HG03095 (cell line): ENCODE measurements around the gene IGFBP2.

ENCODE experiments used
- ATAC-seq: cut with Tn5 transposase; IDR thresholded peaks from one replicate; pipeline ENCODE4 v1.9.1; 2021; ENCODE audit warnings: moderate library complexity; ENCODE audit not compliant: unreplicated experiment

IGFBP2 gene

DNA sequence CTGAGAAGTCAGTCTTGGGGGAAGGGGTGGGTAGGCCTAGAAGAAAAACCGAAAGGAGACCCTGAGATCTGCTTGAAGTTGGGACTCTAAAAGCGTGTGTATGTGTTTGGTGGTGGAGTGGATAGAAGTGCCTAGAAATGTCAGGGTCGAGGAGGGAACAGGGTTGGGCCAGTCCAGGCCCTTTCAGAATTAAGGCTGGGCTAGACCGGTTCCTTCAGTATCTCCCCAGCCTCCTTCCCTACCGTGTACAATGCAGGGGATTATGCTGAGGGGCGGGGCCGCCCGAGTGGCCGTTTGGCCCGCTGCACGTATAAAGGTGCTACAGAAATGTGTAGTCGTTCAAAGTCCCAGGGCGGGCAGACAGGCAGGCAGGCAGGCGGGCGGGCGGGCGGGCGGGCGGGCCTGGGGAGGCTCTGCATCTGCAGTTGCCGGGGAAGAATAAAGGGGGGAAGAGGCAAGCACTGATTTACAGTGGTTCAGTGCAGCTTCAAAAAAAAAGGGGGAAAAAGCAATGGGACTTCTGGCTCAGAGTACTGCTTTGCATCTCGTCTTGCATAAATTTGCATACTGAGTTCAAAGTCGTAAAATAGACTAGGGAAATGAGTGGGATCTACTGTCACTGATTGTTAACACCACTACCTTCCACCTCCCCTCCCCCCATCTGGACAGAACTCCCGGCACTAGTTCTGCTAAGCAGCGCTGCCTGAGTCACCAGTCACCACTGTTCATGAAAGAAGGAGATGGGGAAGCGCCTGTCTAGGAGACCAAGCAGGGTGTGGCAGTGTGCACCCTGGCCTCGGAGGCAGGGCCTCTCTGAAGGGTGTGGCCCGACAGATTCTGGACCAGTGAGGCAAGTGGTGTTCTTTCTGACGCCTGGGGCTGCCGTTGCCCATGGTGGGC, 3.6 kb downstream of the IGFBP2 start:
- no peak for ATAC-seq

DNA sequence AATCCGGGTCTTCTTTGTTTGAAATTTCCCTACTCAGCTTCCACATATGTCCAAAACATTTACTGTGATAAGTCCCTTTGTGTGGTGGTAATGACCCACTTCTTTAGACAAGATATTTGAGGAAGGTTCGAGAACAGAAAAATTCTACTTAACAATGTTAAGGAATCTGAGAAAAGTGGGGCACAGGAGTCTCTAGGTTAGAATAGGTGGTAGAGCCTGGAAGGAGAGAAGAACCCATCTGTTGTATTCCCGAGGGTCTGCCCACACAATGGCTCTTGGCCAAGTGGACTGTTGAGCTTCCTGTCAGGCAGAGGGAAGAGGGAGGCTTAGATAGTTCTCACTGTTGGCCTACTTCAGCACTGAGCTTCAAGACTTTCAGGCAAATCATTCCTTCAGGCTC, 4.3 kb downstream of the IGFBP2 start:
- ATAC-seq, result no peak

DNA sequence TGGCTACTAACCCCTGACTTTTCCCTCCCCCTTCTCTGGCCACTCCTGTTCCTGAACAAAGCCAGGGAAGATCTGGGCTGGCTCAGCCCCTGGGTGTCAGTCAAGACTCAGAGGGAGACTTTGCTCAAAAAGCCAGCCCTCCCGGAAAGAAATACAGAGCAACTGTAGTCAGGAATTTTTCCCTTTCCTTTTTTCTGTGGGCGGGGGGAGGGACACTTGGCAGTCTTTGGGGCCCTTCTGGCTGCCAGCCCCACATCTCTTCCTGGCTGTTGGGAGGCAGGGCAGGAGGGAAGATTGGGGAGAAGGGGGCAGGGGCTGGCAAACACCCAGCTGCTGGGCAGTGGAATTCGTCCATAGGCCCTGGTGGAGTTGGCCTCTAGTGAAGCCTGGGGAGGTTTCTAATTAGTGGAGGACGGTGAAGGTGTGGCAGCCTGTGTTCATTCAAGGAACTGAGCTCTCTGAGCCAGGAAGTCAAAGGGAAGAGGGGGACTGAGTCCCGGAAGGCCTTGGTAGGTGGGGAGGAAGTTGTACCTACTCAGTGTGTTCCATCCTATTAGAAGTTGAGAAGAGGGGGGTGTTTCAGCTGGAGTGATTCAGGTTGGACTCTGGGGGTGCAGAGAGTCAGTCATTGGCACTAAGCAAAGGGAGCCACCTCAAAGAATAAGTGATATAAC, 10.9 kb downstream of the IGFBP2 start:
- ATAC-seq, result no peak

DNA sequence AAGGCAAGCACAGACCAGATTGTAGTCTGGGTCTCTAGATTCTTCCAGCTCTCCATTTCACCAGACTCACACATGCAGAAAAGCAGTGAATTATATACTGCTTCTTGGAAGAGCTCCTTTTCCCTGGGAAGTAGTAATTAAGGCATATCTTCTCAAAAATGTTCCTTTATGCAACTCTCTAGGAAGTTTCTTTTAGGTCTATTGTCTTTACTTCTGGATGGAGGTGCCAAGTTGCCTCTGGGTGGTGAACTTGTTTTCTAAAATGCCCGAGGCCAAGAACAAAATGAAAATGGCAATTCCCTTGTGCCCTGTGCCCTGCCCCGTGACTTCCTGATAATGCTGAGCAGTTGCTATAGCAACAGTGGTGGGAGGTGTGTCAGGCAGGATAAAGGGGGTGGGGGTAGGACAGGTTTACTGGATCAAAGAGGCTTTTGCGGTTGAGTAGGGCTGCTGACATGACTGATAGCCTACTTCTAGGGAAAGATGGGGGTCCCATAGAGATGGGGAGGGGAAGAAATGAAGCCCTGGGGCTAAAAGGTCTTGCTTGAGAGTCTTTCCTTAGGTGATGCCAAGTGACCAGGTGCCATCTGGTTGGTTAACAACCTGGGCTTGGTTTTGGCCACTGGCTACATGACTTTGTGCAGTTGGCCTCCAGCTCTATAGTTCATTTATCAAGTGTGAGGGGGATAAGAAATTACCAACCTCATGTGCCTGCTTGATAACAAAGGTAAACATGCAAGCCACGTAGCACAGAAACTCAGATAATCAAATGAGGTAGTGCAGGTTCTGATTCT, 11.8 kb downstream of the IGFBP2 start:
- no peak for ATAC-seq

DNA sequence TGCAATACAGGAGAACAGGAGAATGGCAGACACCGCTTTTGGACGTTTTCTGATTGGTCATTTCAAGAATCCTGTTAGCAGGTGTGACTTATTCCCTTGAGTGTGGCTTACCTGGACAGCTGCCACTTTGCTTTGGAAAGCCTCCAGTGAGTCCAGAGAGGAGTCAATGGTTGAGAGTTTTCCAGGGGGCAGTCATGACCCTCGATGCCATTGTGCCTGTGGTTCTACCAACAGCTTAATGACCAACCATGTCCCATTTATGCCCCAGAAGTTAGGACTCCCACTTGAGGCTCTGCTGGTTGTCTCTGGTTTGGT, 12.4 kb downstream of the IGFBP2 start:
- no peak for ATAC-seq

DNA sequence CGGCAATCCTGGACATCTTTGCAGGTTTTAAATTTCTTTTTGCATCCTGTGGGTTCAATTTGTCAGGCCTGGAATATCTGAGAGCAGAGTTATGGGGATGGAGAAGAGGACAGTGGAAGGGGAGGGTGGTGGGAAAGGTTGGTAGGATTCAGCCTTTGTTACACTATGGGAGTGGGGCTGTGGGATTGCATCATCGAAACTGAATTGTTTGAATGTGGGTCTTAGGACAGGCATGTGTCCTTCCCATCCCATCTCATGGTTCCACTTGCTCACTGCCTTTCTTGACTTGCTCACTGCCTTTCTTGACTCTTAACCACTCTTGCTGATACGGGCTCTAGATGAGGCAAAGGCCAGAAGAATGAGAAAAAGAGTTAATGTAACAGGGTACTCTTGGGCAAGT, 12.9 kb downstream of the IGFBP2 start:
- ATAC-seq, result no peak

DNA sequence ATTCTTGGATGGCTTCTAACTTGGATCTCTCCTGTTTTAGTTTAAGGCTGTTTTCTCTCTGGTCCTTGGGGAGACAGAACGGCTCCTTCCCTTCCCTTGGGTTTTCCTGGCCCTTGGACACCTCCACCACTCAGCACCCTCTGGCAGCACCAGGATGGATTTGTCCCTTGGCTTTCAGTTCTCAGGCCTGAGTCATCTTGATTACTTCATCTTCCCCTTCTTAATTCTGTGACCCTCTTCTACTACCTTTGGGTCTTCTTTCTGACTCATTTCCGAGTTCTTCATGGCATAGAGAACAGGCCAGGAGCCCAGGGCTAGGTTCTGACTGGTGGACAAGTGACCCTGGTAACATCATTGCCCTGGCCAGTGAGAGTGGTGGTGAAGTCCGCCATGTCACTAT, 14.9 kb downstream of the IGFBP2 start:
- ATAC-seq, result no peak

DNA sequence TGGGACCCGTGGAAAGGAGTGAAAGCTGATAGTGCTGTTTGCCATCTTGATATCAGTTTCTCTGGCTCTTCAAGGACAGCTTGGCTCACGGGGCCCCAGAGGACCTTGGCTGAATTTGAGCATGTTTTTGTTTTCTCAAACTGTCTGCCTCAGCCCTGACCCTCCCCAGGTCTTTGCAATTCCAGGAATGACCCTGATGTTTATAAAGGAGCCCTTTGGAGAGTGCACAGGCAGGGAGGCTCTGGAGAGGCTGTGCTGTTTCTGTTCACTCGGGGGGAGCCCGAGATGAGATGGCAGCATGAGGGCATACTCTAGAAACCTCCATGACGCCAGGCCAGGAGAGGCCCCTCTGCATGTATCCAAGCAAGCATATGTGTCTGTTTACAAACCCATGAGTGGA, 16.4 kb downstream of the IGFBP2 start:
- no peak for ATAC-seq

DNA sequence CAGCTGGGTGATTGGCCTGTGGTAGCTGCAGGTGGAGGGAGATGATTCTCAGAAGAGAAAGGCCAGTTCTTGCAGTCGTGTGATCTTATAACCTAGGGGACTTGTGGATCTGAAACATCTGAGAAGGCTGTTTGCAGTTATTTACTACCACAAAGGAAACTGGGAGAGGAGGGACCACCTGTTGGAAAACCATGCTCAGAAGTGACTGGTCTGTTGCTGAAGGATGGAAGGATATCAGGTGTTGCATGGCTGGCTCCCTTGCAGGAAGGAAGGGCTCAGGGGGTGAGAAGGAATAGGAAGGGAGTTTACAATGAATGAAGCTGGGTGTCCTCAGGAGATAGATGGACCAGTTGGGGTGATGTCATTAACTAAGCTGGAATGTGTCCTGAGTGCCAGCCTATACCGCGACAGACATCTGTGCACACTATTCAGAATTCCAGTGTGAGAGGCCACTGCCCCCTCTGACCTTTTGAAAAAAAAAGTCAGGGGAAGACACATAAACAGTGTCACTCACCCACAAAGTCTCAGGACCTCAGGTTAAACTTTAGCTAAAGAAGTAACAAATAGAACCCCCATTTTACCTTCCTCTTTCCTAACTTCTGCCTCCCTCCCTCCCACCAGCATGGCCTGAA, 17.5 kb downstream of the IGFBP2 start:
- no peak for ATAC-seq

DNA sequence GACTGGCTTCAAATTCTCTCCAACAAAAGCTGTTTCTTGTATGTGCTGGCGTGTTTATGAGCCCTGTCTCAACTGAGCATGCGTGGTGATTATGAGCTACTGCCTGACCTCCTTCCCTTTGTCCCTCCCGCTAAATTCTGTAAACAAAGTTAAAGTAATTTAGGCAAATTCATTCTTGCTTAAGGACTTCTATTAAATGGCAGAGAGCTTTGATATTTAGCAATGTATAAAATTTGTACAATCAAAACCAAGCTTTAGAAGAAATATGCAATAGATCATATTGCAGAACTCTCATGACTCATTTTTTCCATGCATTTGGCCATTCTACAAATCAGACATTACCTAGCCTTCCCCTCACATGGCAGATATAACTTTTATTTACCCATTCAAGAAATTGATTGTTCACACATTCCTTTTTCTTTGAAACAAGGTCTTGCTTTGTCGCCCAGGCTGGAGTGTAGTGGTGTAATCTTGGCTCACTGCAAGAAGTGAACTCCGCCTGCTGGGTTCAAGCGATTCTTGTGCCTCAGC, 18.2 kb downstream of the IGFBP2 start:
- ATAC-seq, result no peak

DNA sequence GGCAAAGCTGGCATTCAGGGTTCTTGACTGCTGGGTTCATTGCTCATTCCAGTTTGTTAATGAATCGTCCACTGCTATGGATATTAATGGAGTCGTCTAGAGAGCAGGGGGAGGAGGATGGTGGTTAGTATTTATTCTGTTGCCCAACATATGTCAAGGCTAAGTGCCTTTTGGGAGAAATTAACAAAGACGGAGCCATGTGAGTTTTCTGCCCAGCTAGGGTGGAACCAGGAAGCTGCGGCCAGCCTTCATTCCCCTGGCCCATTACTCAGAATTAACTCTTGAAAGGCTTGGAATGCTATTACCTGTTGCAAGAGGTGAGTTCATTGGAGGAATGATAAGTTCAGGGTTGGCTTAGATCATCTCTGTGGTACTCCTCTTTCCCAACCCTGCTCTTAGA, 19.3 kb downstream of the IGFBP2 start:
- no peak for ATAC-seq

DNA sequence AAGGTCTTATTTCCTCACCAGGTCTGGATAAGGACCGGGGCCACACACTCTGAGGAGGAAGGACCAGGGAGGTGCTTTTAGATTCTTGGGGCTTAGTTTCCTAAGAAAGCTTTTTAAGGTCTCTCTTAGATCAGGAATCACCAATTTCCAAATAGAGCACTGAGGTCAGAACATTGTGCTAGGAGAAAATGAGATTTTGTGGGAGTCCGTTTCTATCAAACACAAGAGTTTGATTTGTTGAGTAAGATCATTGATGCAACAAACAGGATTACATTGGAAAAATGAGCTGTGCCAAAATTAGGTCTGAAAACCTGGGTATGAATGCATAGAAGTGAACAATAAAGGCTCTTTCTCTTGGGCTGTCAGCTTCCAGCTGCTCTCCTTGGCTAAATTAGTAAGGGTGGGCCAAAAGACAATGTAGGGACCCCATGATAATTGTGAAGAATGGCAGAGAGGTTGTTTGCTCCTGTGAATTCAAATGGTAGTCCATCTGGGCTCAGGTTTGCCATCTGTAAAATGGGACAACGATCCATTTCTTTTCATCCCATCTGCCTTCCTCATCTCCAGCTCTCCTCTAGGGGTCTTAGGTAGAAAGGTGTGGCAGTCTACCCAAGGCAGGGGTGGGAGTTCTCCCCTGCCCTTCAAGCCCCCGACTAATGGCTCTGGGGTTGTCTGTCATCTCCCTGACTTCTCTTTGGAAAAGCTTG, 20.0 kb downstream of the IGFBP2 start:
- no peak for ATAC-seq

DNA sequence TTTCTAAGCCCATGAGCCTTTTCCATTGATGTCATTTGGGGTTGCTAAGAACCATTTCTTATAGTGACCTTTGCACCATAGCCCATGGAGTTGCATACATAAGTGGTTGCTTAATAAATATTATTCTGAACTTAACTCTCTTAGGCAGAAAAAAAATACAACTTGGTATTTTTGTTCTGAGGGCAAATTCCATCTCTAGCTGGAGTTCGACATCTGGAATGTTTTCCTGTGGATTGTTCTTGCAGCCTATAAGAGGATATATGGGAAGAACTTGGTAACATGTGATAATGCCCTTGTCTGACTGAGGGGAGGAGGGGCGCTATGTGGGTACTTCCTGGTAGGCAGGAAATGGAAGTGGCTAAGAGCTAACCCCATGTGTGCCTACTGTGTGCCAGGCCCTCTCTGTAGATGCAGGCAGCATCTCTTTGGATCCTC, 20.7 kb downstream of the IGFBP2 start:
- no peak for ATAC-seq

DNA sequence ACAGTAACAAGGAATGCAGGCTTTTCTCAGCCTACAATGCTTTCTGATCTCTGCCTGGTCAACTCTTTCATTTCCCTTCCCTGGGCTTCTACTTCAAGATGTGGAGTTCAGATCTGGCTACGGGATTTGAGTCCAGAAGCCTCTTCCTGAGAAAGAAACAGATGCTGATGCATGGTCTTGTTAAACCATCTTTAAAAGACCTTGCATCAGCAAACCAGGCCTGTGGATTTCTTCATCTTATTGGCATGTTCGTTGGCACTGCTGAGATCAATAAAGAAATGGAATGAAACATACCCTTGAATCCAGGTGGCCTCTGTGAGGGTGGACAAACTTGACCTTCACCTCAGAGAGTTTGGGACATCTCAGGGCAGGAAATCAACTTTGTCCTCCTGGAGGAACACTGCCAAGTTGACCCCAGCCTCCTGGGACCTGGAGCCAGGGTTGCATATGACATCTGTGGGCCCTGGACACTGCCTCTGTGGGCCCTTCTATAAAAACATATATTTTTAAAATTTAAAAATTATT, 21.4 kb downstream of the IGFBP2 start:
- no peak for ATAC-seq

DNA sequence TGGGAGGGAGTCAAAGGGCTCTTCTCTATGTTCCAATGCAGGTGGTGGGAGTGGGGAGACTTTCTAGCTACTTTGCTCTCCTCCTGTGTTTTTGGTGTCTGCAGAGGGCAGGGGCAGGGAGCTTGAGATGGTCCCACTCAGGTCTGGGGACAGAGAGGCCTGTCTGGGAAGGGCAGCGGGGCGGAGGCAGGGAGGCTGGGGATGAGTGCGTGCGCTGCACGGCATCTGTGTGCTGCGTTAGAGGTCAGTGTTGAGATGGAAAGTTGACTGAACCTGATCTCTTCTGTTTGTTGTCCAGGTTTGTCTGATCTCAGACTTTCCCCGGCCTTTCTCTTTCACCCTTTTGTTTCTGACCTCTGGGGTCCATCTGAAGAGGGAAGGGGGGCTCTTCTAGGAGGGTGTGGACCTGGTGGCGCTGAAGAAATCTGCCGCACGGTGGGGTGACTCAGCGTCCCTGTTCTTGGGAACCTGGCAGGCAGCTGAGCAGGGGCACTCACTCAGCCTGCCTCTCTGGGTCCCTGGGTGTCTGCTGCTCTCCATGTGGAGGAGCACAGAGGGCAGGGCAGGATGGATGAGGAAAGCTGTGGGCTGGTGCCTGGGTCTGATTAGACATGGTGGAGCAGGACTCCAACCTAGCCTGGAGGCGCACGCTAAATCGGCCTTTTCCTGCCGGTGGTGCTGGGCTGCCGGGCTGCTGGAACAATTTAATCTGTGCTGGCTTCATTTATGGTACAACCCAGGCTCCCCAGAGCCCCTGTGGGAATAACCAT, 24.1 kb downstream of the IGFBP2 start:
- ATAC-seq, result no peak

DNA sequence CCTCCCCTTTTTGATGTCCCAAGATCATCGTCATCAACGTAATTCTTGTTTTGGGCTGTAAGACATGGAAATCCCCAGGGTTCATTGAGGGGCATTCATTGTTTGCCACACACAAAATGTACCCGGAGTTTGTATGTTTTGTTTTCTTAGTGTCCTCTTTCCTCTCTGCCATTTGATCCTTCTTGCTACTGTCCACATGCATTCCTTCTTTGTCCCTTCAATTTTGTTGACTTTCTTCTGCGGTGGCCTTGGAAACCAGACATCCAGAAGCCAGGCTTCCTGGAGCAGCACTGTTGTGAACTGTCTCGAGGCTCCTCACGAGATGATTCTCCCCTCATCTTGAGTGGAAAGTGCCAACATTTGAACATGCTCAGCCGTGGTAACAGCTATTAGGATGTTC, 24.8 kb downstream of the IGFBP2 start:
- no peak for ATAC-seq

DNA sequence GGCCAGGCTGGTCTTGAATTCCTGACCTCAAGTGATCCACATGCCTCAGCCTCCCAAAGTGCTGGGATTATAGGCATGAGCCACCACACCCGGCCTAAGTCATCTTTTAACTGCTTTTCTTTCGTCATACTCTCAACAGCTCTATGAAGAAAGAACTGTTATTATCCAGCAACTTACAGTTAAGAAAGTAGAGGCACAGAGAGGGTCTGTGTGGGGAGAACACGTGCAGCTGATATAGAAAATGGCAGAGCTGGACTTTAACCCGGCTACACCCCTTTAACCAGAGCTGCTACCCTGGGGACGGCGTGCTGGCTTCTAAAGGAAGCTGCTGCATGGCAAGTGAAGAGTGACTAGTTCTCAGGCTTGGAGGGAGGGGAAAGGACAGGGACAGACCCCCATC, 25.5 kb downstream of the IGFBP2 start:
- ATAC-seq, result no peak

DNA sequence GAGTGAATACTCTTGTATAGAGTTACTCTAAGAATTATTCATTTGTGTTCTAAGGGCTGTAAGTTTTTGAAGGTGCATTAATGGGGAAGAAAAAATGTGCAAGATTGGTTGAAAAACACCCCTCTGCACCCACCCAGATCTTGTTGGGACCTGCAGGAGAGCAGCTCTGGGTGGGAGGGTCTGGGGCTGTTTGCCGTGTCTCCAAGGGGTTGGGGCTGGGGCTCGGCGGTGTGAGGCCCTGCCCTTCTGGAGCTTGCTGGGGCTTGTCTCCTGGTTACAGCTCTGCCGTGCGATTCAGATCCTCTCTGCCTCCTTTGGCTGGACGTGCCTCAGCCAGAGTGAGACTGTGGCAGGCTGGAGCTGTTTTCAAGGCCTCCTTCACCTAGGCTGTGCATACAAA, 26.1 kb downstream of the IGFBP2 start:
- ATAC-seq, result no peak

DNA sequence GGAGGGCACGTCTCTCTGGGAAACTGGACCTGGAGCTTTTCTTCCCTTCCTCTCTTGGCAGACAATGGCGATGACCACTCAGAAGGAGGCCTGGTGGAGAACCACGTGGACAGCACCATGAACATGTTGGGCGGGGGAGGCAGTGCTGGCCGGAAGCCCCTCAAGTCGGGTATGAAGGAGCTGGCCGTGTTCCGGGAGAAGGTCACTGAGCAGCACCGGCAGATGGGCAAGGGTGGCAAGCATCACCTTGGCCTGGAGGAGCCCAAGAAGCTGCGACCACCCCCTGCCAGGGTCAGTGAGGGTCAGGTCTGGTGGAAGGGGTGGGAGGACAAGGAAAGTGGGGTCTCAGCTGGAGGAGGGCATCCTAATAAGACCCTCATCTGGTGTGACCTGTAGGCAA, 27.3 kb downstream of the IGFBP2 start:
- ATAC-seq, result no peak
